H9 (cell line): Measurements from ENCODE around the gene POMT2. TPM values are rescaled to one million over a fixed set of nuclear protein-coding genes. Genes with fewer than 3 reads are reported as not detected.

Source experiments
- DNase-seq: peaks from one replicate; pipeline ENCODE4 v3.0.0-alpha.2; 2017
- H2AFZ ChIP-seq: one replicate; pipeline ENCODE4 v1.6.1; 2013; ENCODE audit warnings: mild to moderate bottlenecking, low read length, control low read depth, moderate library complexity
- H2AK5ac ChIP-seq: 2 replicates; pipeline ENCODE4 v1.6.1; 2013; ENCODE audit warnings: low read length, control low read depth, mixed read lengths; ENCODE audit not compliant: insufficient read length
- H2BK120ac ChIP-seq: one replicate; pipeline ENCODE4 v1.6.1; 2013; ENCODE audit warnings: low read depth, mild to moderate bottlenecking, low read length, control low read depth, inconsistent platforms; ENCODE audit not compliant: poor library complexity, severe bottlenecking
- H2BK12ac ChIP-seq: 2 replicates; pipeline ENCODE4 v1.6.1; 2013; ENCODE audit warnings: low read length, control low read depth, mixed read lengths, low read depth; ENCODE audit not compliant: insufficient read length
- H2BK15ac ChIP-seq: 2 replicates; pipeline ENCODE4 v1.6.1; 2013; ENCODE audit warnings: low read depth, low read length, control low read depth
- H2BK20ac ChIP-seq: one replicate; pipeline ENCODE4 v1.6.1; 2013; ENCODE audit warnings: low read depth, mild to moderate bottlenecking, low read length, control low read depth, inconsistent platforms; ENCODE audit not compliant: poor library complexity, severe bottlenecking
- H2BK5ac ChIP-seq: 2 replicates; pipeline ENCODE4 v1.6.1; 2013; ENCODE audit warnings: low read length, control low read depth, mixed read lengths; ENCODE audit not compliant: insufficient read length
- H3K14ac ChIP-seq: 2 replicates; pipeline ENCODE4 v1.6.1; 2013; ENCODE audit warnings: low read length, control low read depth; ENCODE audit not compliant: insufficient read depth
- H3K18ac ChIP-seq: 2 replicates; pipeline ENCODE4 v1.6.1; 2013; ENCODE audit warnings: low read depth, mild to moderate bottlenecking, mixed read lengths, low read length, control low read depth; ENCODE audit not compliant: insufficient read length
- H3K23ac ChIP-seq: 2 replicates; pipeline ENCODE4 v1.6.1; 2013; ENCODE audit warnings: low read length, control low read depth, mixed read lengths, low read depth; ENCODE audit not compliant: insufficient read length
- H3K23me2 ChIP-seq: 2 replicates; pipeline ENCODE4 v1.6.1; 2013; ENCODE audit warnings: low read depth, mild to moderate bottlenecking, mixed read lengths, low read length, control low read depth; ENCODE audit not compliant: insufficient read length, poor library complexity, severe bottlenecking
- H3K27ac ChIP-seq: 2 replicates; pipeline ENCODE4 v1.5.1; 2013; ENCODE audit warnings: low read length, control low read depth, mixed read lengths, low read depth; ENCODE audit not compliant: insufficient read length
- H3K27me3 ChIP-seq: 2 replicates; pipeline ENCODE4 v1.6.1; 2013; ENCODE audit warnings: low read length, control low read depth, inconsistent platforms; ENCODE audit not compliant: insufficient read depth
- H3K4ac ChIP-seq: 2 replicates; pipeline ENCODE4 v1.6.1; 2013; ENCODE audit warnings: low read depth, mild to moderate bottlenecking, control low read depth, inconsistent platforms, low read length, moderate library complexity
- H3K4me1 ChIP-seq: 2 replicates; pipeline ENCODE4 v1.6.1; 2013; ENCODE audit warnings: low read length, control low read depth, inconsistent platforms; ENCODE audit not compliant: insufficient read depth
- H3K4me2 ChIP-seq: 2 replicates; pipeline ENCODE4 v1.6.1; 2013; ENCODE audit warnings: low read length, control low read depth, mixed read lengths; ENCODE audit not compliant: insufficient read length, insufficient read depth
- H3K56ac ChIP-seq: 2 replicates; pipeline ENCODE4 v1.6.1; 2013; ENCODE audit warnings: low read depth, mild to moderate bottlenecking, mixed read lengths, low read length, control low read depth; ENCODE audit not compliant: insufficient read length
- H3K79me1 ChIP-seq: 2 replicates; pipeline ENCODE4 v1.6.1; 2013; ENCODE audit warnings: low read depth, mild to moderate bottlenecking, moderate library complexity, low read length, control low read depth, inconsistent platforms; ENCODE audit not compliant: insufficient read depth, poor library complexity, severe bottlenecking
- H3K79me2 ChIP-seq: 2 replicates; pipeline ENCODE4 v1.6.1; 2013; ENCODE audit warnings: low read length, control low read depth, inconsistent platforms; ENCODE audit not compliant: insufficient read depth
- H3K9ac ChIP-seq: 2 replicates; pipeline ENCODE4 v1.6.1; 2013; ENCODE audit warnings: low read length, control low read depth, mixed read lengths; ENCODE audit not compliant: insufficient read length; ENCODE audit errors: extremely low read depth
- H3K9me3 ChIP-seq: one replicate; pipeline ENCODE4 v1.6.1; 2013; ENCODE audit warnings: low read depth, low read length, inconsistent platforms; ENCODE audit not compliant: control insufficient read depth
- H3T11ph ChIP-seq: one replicate; pipeline ENCODE4 v1.6.1; 2013; ENCODE audit warnings: mild to moderate bottlenecking, low read length, control low read depth, inconsistent platforms
- H4K20me1 ChIP-seq: one replicate; pipeline ENCODE4 v1.6.1; 2013; ENCODE audit not compliant: control insufficient read depth, insufficient read length, insufficient read depth
- H4K5ac ChIP-seq: 2 replicates; pipeline ENCODE4 v1.6.1; 2013; ENCODE audit warnings: low read depth, mild to moderate bottlenecking, mixed read lengths, low read length, control low read depth; ENCODE audit not compliant: insufficient read length
- H4K8ac ChIP-seq: replicated peaks from 2 replicates; pipeline ENCODE4 v1.6.1; 2013; ENCODE audit warnings: low read length, control low read depth, mixed read lengths, low read depth; ENCODE audit not compliant: insufficient read length
- H4K91ac ChIP-seq: 2 replicates; pipeline ENCODE4 v1.6.1; 2013; ENCODE audit warnings: low read depth, mild to moderate bottlenecking, moderate library complexity, mixed read lengths, low read length, control low read depth; ENCODE audit not compliant: insufficient read length
- H3K27ac Mint-ChIP-seq, 3 experiments: 2 replicates in 2 of 3; 3 replicates in 1 of 3; pipeline ENCODE4 v1.8.0; 2020 to 2021; ENCODE audit warnings: mixed read lengths in 3 of 3, mild to moderate bottlenecking in 1 of 3, moderate library complexity in 1 of 3
- H3K27me3 Mint-ChIP-seq: 2 replicates; pipeline ENCODE4 v1.8.0; 2021; ENCODE audit warnings: low read depth, mild to moderate bottlenecking, moderate library complexity, mixed read lengths
- H3K36me3 Mint-ChIP-seq, 3 experiments: 2 replicates in 2 of 3; 3 replicates in 1 of 3; pipeline ENCODE4 v1.8.0; 2020 to 2021; ENCODE audit warnings: low read depth in 3 of 3, mixed read lengths in 3 of 3; ENCODE audit not compliant: insufficient read depth in 1 of 3
- H3K4me1 Mint-ChIP-seq, 2 experiments: 2 replicates each; pipeline ENCODE4 v1.8.0; 2020; ENCODE audit warnings: mixed read lengths in 2 of 2
- H3K4me3 Mint-ChIP-seq, 2 experiments: 2 replicates in 1 of 2; 3 replicates in 1 of 2; pipeline ENCODE4 v1.8.0; 2020 to 2021; ENCODE audit warnings: mild to moderate bottlenecking in 2 of 2, mixed read lengths in 2 of 2, moderate library complexity in 1 of 2
- H3K9me3 Mint-ChIP-seq, 2 experiments: 2 replicates in 1 of 2; 3 replicates in 1 of 2; pipeline ENCODE4 v1.8.0; 2020; ENCODE audit warnings: mild to moderate bottlenecking in 2 of 2, mixed read lengths in 2 of 2, moderate library complexity in 1 of 2
- WGBS: extraction: QIAGEN DNeasy Blood & Tissue Kit; methylation state at CpG from one replicate; pipeline ENCODE4 v1.1.7; 2013; ENCODE audit warnings: missing lambda C conversion rate, low lambda C conversion rate, mixed read lengths; ENCODE audit not compliant: insufficient read length; ENCODE audit errors: extremely low coverage; 5-methylcytosine and 5-hydroxymethylcytosine counted together
- total RNA-seq: library from RNA; stranded (reverse); gene quantifications from 2 replicates; pipeline ENCODE4 v1.2.1, GENCODE V29; 2021
- TF ChIP-seq, protein P1 (sequence below): fragments of 200-600 bp; sonication (generic); conservative IDR thresholded peaks from 3 replicates; pipeline ENCODE4 v1.8.0; 2021; ENCODE audit warnings: antibody characterized with exemption, mild to moderate bottlenecking

Gene POMT2
- total RNA-seq, 1 experiment from 2014 or later = 25.2 TPM

DNA sequence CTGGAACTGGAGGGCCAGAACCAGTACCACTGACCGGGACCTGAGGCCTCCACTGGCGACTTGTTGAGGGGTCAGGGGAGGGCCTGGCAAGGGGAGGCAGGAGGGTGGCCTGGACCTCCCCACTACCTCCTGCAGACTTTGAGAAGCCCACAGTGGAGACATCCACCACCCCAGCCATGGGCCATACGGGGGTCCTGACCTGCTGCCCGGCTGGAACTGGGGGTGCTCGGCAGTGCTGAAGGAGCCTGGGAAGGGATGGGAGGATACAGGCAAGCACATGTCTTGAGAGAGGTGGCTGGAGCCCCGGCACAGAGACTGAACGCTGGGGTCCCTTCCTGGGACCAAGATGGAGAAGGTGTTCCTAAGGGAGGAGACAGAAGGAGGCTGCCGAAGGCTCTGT lies 64.0 kb downstream of the POMT2 start:
- no peaks in the 10 kb centered on the region for H3K79me1 ChIP-seq
- H3K4me2 ChIP-seq = no peak overlapping the region
- H3K9me3 ChIP-seq = no peaks in the 10 kb centered on the region
- no peak overlapping the region; the same call in 1 of the 2 replicates for H3K14ac ChIP-seq
- peaks cover 2% of the 10 kb centered on the region for H4K20me1 ChIP-seq
- H3K4me1 ChIP-seq = no peaks in the 10 kb centered on the region
- no peaks in the 10 kb centered on the region for H3K9me3 Mint-ChIP-seq
- no peak overlapping the region for H3K4ac ChIP-seq
- H2BK120ac ChIP-seq = no peak overlapping the region
- H3K27ac Mint-ChIP-seq = peak overlapping the region in 1 of 3 experiments; percentile 74; a peak in 1 of 7 replicates
- no peak overlapping the region for H3K9ac ChIP-seq
- no peak overlapping the region for H3K23ac ChIP-seq
- H3K27me3 Mint-ChIP-seq = no peaks in the 10 kb centered on the region; the same call in 1 of the 2 replicates
- peaks cover 2 to 9% of the 10 kb centered on the region in 2 experiments for H3K4me1 Mint-ChIP-seq
- no peaks in the 10 kb centered on the region for H3K27me3 ChIP-seq
- DNase-seq = no peak
- H2BK12ac ChIP-seq = no peak overlapping the region
- H4K91ac ChIP-seq = no peak overlapping the region
- no peaks in the 10 kb centered on the region for H3K23me2 ChIP-seq
- no peak overlapping the region for H2AK5ac ChIP-seq
- H3K27ac ChIP-seq = no peak overlapping the region
- TF ChIP-seq, protein P1, sequence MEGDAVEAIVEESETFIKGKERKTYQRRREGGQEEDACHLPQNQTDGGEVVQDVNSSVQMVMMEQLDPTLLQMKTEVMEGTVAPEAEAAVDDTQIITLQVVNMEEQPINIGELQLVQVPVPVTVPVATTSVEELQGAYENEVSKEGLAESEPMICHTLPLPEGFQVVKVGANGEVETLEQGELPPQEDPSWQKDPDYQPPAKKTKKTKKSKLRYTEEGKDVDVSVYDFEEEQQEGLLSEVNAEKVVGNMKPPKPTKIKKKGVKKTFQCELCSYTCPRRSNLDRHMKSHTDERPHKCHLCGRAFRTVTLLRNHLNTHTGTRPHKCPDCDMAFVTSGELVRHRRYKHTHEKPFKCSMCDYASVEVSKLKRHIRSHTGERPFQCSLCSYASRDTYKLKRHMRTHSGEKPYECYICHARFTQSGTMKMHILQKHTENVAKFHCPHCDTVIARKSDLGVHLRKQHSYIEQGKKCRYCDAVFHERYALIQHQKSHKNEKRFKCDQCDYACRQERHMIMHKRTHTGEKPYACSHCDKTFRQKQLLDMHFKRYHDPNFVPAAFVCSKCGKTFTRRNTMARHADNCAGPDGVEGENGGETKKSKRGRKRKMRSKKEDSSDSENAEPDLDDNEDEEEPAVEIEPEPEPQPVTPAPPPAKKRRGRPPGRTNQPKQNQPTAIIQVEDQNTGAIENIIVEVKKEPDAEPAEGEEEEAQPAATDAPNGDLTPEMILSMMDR = no peak
- no peak overlapping the region for H2BK5ac ChIP-seq
- H4K8ac ChIP-seq = no peak overlapping the region
- H2AFZ ChIP-seq = no peak overlapping the region
- H2BK15ac ChIP-seq = no peak overlapping the region
- no peak overlapping the region for H4K5ac ChIP-seq
- no peak overlapping the region for H3T11ph ChIP-seq
- no peaks in the 10 kb centered on the region for H3K36me3 Mint-ChIP-seq
- H2BK20ac ChIP-seq = no peak overlapping the region
- H3K56ac ChIP-seq = no peak overlapping the region
- no peak overlapping the region for H3K18ac ChIP-seq
- no peak overlapping the region for H3K4me3 Mint-ChIP-seq
- no CpG with 5 or more reads among the region's 8 CpGs for WGBS
- H3K79me2 ChIP-seq = no peaks in the 10 kb centered on the region
